H1 (cell line): ENCODE results near the gene CACNB4.

ENCODE experiments used
- CHD2 ChIP-seq: IDR thresholded peaks from 2 replicates; pipeline ENCODE4 v1.6.1; 2012; ENCODE audit warnings: low read length, improper control_type of control experiment
- EGR1 ChIP-seq: IDR thresholded peaks from 2 replicates; pipeline ENCODE4 v1.6.1; 2011; ENCODE audit warnings: low read depth, low read length, borderline replicate concordance
- EP300 ChIP-seq, 2 experiments: IDR thresholded peaks; 1 replicate in 1 of 2; 2 replicates in 1 of 2; pipeline ENCODE4 v1.6.1; 2011 to 2012; ENCODE audit warnings: low read depth in 2 of 2, low read length in 2 of 2, mild to moderate bottlenecking in 2 of 2, borderline replicate concordance in 1 of 2, inconsistent platforms in 1 of 2, moderate library complexity in 1 of 2
- EZH2 ChIP-seq: fragments of 200-600 bp; sonication (generic); IDR thresholded peaks from 2 replicates; pipeline ENCODE4 v1.7.1; 2012; ENCODE audit warnings: low read depth, mild to moderate bottlenecking, moderate library complexity, low read length, inconsistent platforms; ENCODE audit not compliant: severe bottlenecking
- POLR2A ChIP-seq, 2 experiments: IDR thresholded peaks; 1 replicate in 1 of 2; 2 replicates in 1 of 2; pipeline ENCODE4 v1.6.1; 2011; ENCODE audit warnings: low read depth in 2 of 2, low read length in 2 of 2, mild to moderate bottlenecking in 2 of 2; ENCODE audit errors: control extremely low read depth in 1 of 2
- POLR2AphosphoS5 ChIP-seq: IDR thresholded peaks from 2 replicates; pipeline ENCODE4 v1.6.1; 2011; ENCODE audit warnings: low read depth, low read length
- RFX5 ChIP-seq: IDR thresholded peaks from 2 replicates; pipeline ENCODE4 v1.6.1; 2011; ENCODE audit warnings: low read depth, low read length, improper control_type of control experiment, borderline replicate concordance
- SP2 ChIP-seq: IDR thresholded peaks from 2 replicates; pipeline ENCODE4 v1.6.1; 2012; ENCODE audit warnings: mild to moderate bottlenecking, low read length, inconsistent platforms
- SP4 ChIP-seq: IDR thresholded peaks from 2 replicates; pipeline ENCODE4 v1.6.1; 2012; ENCODE audit warnings: low read length, inconsistent platforms
- TAF1 ChIP-seq: IDR thresholded peaks from 2 replicates; pipeline ENCODE4 v1.6.1; 2011; ENCODE audit warnings: mild to moderate bottlenecking, low read depth, low read length
- YY1 ChIP-seq: IDR thresholded peaks from 2 replicates; pipeline ENCODE4 v1.6.1; 2011; ENCODE audit warnings: low read depth, mild to moderate bottlenecking, low read length
- ZNF274 ChIP-seq: IDR thresholded peaks from 2 replicates; pipeline ENCODE4 v1.7.0; 2012; ENCODE audit warnings: low read length, borderline replicate concordance; ENCODE audit errors: extremely low read depth
- TF ChIP-seq, protein P1 (sequence below), 3 experiments: IDR thresholded peaks; 1 replicate in 2 of 3; 2 replicates in 1 of 3; pipeline versions ENCODE4 v1.5.1 to v1.6.1; 2011; ENCODE audit warnings: low read length in 3 of 3, mild to moderate bottlenecking in 3 of 3, inconsistent platforms in 2 of 3, low read depth in 1 of 3, moderate library complexity in 1 of 3; ENCODE audit not compliant: insufficient read depth in 1 of 3; ENCODE audit errors: control extremely low read depth in 1 of 3
- TF ChIP-seq, protein P2 (sequence below): IDR thresholded peaks from 2 replicates; pipeline ENCODE4 v1.6.1; 2011; ENCODE audit warnings: low read length, improper control_type of control experiment

DNA sequence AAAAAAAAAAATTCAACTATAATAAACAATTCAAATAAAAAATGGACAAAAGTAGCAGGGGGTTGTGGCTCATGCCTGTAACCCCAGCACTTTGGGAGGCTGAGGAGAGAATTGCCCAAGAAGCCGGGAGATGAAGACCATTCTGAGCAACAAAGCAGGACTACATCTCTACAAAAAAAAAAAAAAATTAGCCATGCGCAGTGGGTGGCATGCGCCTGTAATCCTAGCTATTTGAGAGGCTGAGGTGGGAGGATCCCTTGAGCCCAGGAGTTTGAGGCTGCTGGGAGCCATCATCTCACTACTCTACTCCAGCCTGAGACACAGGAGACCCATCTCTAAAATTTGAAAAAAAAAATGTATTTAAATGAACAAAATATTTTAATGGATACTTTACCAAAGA, 4.4 kb upstream of the CACNB4 start:
- TF ChIP-seq, protein P1, sequence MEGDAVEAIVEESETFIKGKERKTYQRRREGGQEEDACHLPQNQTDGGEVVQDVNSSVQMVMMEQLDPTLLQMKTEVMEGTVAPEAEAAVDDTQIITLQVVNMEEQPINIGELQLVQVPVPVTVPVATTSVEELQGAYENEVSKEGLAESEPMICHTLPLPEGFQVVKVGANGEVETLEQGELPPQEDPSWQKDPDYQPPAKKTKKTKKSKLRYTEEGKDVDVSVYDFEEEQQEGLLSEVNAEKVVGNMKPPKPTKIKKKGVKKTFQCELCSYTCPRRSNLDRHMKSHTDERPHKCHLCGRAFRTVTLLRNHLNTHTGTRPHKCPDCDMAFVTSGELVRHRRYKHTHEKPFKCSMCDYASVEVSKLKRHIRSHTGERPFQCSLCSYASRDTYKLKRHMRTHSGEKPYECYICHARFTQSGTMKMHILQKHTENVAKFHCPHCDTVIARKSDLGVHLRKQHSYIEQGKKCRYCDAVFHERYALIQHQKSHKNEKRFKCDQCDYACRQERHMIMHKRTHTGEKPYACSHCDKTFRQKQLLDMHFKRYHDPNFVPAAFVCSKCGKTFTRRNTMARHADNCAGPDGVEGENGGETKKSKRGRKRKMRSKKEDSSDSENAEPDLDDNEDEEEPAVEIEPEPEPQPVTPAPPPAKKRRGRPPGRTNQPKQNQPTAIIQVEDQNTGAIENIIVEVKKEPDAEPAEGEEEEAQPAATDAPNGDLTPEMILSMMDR (IDR thresholded peaks at IDR 0.05; ENCODE audit: control extremely low read depth in 1 of 3, insufficient read depth in 1 of 3, low read depth in 1 of 3, low read length in 3 of 3) = no peak
- TF ChIP-seq EGR1 (no peak), POLR2A (IDR thresholded peaks at IDR 0.05; ENCODE audit: control extremely low read depth in 1 of 2, low read depth in 2 of 2, low read length in 2 of 2) (no peak), YY1 (no peak), TAF1 (no peak), EP300 (IDR thresholded peaks at IDR 0.05; ENCODE audit: borderline replicate concordance in 1 of 2, low read depth in 2 of 2, low read length in 2 of 2) (no peak), POLR2AphosphoS5 (no peak), SP4 (no peak), SP2 (no peak), EZH2 (no peak), ZNF274 (no peak), RFX5 (no peak), CHD2 (no peak)
- TF ChIP-seq, protein P2, sequence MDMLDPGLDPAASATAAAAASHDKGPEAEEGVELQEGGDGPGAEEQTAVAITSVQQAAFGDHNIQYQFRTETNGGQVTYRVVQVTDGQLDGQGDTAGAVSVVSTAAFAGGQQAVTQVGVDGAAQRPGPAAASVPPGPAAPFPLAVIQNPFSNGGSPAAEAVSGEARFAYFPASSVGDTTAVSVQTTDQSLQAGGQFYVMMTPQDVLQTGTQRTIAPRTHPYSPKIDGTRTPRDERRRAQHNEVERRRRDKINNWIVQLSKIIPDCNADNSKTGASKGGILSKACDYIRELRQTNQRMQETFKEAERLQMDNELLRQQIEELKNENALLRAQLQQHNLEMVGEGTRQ = no peak
